ENCODE results near the gene STAG1.
"Not testable (repeated sequence)": the region's sequence is repeated elsewhere in the genome, so short reads cannot be mapped to it uniquely, and the experiment has no call there.

Gene STAG1

GRCh38 chr3:136404056-136404455, 348.1 kb downstream of the STAG1 start:
- DNase-seq (ENCODE audit: low read depth in 2 of 2): no peak

- no peak for DNase-seq (ENCODE audit: low read depth in 2 of 2)
These were observed 355.3 kb downstream of the STAG1 start for GRCh38 chr3:136396916-136397315.

- DNase-seq (ENCODE audit: low read depth in 2 of 2): no peak
These were observed 361.6 kb downstream of the STAG1 start for GRCh38 chr3:136390574-136390973.

GRCh38 chr3:136387031-136387430, 365.1 kb downstream of the STAG1 start:
- no peak for DNase-seq (ENCODE audit: low read depth in 2 of 2)

- no peak for DNase-seq (ENCODE audit: low read depth in 2 of 2)
These were observed 366.7 kb downstream of the STAG1 start for GRCh38 chr3:136385457-136385856.

- DNase-seq (ENCODE audit: low read depth in 2 of 2): no peak
These were observed 371.1 kb downstream of the STAG1 start for GRCh38 chr3:136381051-136381450.

GRCh38 chr3:136380530-136380929, 371.6 kb downstream of the STAG1 start:
- DNase-seq (ENCODE audit: low read depth in 2 of 2): no peak

- DNase-seq (ENCODE audit: low read depth in 2 of 2): no peak
These were observed 374.2 kb downstream of the STAG1 start for GRCh38 chr3:136378011-136378410.

- DNase-seq (ENCODE audit: low read depth in 2 of 2): no peak
These were observed 374.7 kb downstream of the STAG1 start for GRCh38 chr3:136377508-136377907.

- DNase-seq (ENCODE audit: low read depth in 2 of 2): not testable (repeated sequence)
These were observed 376.4 kb downstream of the STAG1 start for GRCh38 chr3:136375800-136376199.

- no peak for DNase-seq (ENCODE audit: low read depth in 2 of 2)
These were observed 385.9 kb downstream of the STAG1 start for GRCh38 chr3:136366289-136366688.

GRCh38 chr3:136353461-136353860, 398.7 kb downstream of the STAG1 start:
- no peak for DNase-seq (ENCODE audit: low read depth in 2 of 2)

- DNase-seq (ENCODE audit: low read depth in 2 of 2): no peak
These were observed 400.3 kb downstream of the STAG1 start for GRCh38 chr3:136351905-136352304.

- no peak for DNase-seq (ENCODE audit: low read depth in 2 of 2)
These were observed 400.8 kb downstream of the STAG1 start for GRCh38 chr3:136351351-136351750.

GRCh38 chr3:136350557-136350956, 401.6 kb downstream of the STAG1 start:
- DNase-seq (ENCODE audit: low read depth in 2 of 2): no peak

GRCh38 chr3:136350132-136350531, 402.0 kb downstream of the STAG1 start:
- no peak for DNase-seq (ENCODE audit: low read depth in 2 of 2)

- DNase-seq (ENCODE audit: low read depth in 2 of 2): no peak
These were observed 405.7 kb downstream of the STAG1 start for GRCh38 chr3:136346486-136346885.

- DNase-seq (ENCODE audit: low read depth in 2 of 2): no peak
These were observed 408.2 kb downstream of the STAG1 start for GRCh38 chr3:136343873-136344555.

GRCh38 chr3:136343446-136343845, 408.7 kb downstream of the STAG1 start:
- no peak for DNase-seq (ENCODE audit: low read depth in 2 of 2)

- DNase-seq (ENCODE audit: low read depth in 2 of 2): no peak
These were observed 415.7 kb downstream of the STAG1 start for GRCh38 chr3:136336329-136337100.

- not testable (repeated sequence) for DNase-seq (ENCODE audit: low read depth in 2 of 2)
These were observed 417.5 kb downstream of the STAG1 start for GRCh38 chr3:136334726-136335125.

GRCh38 chr3:136334209-136334608, 418.0 kb downstream of the STAG1 start:
- DNase-seq (ENCODE audit: low read depth in 2 of 2): no peak

GRCh38 chr3:136332776-136333175, 419.4 kb downstream of the STAG1 start:
- no peak for DNase-seq (ENCODE audit: low read depth in 2 of 2)

Measured in activated CD8-positive, alpha-beta memory T cell treated with anti-CD3 and anti-CD28 coated beads for 4 hours (primary cell).